GM12892 (cell line): ENCODE measurements around the gene STOX2.

Source experiments
- POLR2A ChIP-seq: IDR thresholded peaks from 2 replicates; pipeline ENCODE4 v1.6.1; 2011; ENCODE audit warnings: low read depth, low read length, control low read depth
- POLR2AphosphoS5 ChIP-seq: IDR thresholded peaks from 2 replicates; pipeline ENCODE4 v1.6.1; 2011; ENCODE audit warnings: low read depth, low read length, control low read depth

GRCh38 chr4:183906489-183906738, 1.3 kb downstream of the STOX2 start:
- TF ChIP-seq POLR2A = no peak
- no peak for TF ChIP-seq POLR2AphosphoS5
